ENCODE results near the gene UQCRHL.
"Not testable (repeated sequence)": the region's sequence is repeated elsewhere in the genome, so short reads cannot be mapped to it uniquely, and the experiment has no call there.

Gene UQCRHL

DNA sequence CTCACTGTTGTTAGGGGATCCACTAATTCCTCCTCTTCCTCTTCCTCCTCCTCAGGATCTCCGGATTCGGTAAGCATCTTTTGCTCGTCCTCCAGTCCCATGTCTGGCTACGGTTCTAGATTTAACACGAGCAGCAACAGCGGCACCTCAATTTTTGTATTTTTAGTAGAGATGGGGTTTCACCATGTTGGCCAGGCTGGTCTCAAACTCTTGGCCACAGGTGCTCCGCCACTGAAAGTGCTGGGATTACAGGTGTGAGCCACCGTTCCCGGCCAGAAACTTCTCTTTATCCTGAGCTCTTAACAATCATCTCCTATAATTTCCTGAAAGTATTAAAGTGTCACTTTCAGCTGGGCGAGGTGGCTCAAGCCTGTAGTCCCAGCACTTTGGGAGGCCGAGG is at the start of gene UQCRHL:
TSS of gene UQCRHL (minus strand) at position 101 of the 400 bp plus-strand sequence. CDS start at position 101, 0 bp downstream.
- DNase-seq = not testable (repeated sequence)

DNA sequence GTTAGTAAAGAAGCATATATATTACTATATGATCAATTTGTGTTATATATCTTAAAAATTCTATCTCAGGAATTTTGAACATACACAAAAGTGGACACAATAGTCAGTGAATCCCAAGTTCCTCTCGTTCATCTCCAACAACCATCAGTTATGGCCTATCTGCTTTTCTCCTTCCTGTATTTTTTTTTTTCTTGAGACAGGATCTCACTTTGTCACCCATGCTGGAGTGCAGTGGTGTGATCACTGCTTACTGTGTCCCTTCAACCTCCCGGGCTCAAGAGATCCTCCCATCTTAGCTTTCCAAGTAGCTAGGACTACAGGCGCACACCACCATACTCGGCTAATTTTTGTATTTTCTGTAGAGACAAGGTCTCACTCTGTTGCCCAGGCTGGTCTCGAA is 49.4 kb upstream of the UQCRHL start:
- DNase-seq = no peak

DNA sequence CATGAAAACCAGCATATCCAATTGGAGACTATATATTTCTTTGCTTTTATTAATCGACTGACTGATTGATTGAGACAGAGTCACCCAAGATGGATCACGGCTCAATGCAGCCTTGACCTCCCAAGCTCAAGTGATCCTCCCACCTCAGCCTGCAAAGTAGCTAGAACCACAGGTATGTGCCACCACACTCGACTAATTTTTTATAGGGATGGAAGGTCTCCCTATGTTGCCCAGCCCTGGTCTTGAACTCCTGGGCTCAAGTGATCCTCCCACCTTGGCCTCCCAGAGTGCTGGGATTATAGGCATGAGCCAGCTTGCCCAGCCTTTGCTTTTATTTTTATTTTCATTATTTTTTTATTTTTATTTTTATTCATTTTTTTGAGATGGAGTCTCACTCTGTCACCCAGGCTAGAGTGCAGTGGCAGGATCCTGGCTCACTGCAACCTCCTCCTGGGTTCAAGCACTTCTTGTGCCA is 45.4 kb upstream of the UQCRHL start:
- no peak for DNase-seq

DNA sequence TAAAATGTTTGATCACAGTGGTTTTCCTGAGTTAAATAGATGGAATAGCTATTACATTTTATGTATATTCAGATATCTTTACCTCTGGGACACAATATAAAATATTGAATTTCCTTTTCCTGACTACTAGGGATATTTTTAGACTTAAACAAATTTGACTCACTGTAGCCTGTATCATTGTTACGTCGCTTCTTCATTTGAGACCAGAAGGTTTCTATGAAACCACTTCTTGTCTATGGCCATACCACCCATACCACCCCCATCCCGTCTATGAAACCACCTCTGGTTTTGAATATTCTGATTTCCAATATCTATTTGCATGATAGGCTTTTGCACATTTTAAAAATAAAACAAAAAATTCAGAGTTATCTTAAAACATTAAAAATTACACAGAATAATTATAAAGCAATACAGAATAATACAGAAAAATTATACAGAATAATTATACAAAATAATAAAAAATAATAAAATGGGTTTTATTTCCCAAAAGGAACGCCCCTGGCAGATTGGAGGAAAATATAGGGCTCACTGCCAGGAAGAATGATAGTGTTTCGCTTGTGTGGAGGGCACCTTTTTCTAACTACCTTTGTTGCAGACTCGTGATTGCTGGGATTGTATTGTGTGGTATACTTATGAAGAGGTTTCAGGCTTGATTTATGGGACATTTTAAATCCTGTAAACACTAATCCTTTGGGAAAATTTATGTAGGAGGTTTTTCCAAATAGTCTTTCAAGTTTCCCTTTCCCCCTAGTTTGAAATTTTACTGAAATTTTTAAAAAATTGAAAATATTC is 44.8 kb upstream of the UQCRHL start:
- no peak for DNase-seq

DNA sequence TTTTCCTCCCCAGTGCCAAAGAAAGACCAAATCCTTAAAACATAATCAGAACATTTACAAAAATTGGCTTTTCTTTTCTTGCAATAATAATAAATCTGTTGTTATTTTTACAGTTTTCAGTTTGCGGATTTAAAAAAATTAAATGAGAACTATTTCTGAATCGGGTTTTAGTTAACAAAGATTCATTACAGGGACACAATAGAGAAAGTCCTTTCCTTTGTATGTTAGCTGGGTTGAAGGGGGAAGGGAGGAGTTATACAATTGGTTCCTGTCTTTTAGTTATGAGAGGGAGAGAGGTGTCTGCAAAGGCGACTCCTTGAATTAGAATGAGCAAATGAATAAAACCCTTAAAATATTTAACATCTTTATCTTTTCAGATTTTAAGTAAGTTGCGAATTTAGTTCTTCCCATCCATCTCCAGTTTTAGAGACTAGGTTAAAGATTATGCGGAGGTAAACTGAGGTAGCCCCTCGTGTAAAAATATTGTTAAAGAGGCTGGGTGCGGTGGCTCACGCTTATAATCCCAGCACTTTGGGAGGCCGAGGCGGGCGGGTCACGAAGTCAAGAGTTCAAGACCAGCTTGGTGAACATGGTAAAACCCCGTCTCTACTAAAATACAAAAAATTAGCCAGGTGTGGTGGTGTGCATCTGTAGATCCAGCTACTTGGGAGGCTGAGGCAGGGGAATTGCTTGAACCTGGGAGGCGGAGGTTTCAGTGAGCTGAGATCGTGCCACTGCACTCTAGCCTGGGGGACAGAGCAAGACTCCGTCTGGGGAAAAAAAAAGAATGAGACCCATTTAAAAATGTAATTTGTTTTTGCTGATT is 44.0 kb upstream of the UQCRHL start:
- DNase-seq = peak in 1 of 51 donors; percentile 54

DNA sequence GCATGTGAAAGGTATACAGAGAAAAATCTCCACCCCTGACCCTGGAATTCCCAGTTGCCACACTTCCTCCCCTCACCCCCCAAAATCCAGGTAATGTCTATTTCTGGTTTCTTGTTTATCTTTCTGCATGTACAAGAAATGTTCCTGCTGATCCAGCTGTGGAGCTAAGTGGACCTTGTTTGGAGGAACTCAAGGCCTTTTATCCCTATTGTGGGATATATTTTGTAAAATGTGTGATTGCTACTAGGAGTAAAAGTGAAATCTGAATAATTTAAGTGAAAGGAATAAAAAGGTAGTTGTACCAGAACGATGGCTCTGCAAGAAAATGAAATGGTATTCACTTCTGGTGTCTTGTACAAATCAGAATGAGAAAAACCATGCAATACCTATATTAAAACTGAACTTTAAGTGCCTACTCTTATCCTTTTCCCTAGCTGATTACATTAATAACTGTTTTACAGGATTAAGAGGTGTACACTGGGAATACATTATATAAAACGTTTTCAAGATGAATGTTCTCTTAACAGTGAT is 43.1 kb upstream of the UQCRHL start:
- peak in 1 of 51 donors; percentile 36 for DNase-seq

DNA sequence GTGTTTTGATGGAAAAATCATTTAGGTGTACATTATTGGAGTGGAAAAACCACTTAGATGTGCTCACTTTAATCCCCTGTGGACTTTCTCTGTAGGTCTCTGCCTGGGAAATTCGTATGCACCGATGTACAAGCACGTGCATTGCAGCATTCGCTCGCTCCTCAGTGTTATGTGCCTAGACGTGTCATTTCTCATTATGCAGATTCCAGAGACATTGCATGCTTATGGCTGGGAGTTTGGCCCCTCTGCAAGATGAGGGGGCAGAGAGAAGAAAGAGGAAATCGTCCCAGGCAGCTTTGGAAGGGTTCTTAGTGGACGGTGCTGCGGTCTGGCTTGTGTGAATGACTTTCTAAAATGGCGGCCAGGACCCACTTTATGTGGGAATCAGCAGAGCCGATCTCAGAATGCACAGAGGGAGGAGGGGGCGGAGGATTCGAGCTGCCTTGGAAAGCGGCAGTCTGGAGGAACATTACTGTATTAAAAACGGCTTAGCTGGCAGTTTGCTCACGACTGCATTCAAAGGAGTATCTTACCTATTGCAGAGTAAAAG is 42.4 kb upstream of the UQCRHL start:
- peak in 36 of 51 donors; percentile 10 to 88 (median 41) for DNase-seq

DNA sequence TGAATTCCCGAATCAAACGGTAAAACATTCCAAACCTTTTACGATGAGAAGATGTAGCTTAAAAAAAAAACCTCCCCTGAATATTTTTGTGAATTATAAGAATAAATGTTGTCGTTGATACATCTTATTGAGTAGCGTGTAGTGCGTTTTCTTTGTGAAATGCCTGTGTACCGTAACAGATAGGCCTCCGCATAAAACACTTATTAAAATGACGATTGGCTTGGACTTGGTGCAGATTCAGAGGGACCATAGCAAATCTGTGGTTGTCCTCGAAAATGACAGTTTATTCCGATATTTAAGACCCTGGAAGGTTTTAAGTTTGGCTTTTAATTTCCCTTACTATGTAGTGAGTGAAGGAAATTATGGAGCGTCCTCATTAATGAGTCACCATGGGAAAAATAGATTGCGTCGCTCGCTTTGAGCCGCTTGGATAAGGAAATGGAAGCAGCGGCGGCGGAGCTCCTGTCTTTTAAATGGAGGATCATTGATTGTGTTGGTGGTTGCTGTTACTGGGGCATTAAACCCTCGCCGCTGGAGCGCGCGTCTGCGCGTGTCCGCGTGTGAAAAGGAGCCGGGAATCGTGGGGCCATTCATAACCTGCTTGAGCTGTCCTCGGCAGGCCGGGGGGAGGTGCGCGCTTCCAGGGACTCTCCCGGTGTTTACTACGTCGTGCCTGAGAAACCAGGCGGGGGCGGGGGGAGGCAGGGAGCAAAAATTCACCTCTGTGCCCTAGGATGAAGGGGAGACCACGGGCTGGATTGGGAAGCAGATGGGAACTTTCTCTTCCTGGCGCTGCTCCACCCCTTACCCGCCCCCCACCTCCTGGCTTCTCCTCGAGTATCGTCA is 41.7 kb upstream of the UQCRHL start:
- DNase-seq = peak; percentile 30 to 93 (median 80)

DNA sequence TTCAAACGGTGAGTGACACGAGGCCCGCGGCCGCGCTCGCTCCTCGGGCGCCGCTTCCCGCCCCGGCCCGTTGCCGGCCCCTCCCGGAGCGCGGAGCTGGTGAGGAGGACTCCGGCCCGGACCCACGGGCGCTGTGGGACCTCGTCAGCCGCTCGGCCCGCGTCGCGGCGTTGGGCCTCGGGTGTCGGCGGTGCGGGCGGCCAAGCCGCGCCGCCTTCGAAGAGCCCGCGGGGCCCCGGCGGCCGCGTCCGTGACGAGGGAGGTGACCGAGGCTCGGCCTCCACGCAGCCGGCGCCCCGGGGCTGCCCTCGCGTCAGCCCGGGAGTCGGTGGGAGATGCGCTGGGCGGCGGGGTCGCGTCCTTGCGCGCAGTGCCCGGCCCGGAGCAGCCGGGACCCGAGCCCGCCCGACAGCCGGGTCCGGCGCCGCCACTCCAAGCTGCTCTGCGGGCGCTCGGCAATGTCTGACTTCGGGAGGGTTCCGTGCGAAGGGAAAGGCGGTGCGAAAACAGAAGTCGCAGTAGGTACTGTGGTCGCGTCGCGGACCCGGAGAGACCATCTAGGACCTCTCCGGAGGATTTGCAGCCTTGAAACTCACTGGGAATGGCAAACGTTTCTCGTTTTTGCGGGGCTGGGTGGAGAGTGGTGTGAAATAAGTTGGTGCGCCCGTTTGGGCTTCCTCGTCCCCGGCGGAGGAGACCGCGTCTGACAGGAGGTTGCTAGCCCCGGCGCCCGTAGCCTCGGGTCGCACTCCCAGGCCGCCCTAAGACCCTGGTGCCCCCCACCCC is 40.9 kb upstream of the UQCRHL start:
- peak in 20 of 51 donors; percentile 5 to 74 (median 42) for DNase-seq

DNA sequence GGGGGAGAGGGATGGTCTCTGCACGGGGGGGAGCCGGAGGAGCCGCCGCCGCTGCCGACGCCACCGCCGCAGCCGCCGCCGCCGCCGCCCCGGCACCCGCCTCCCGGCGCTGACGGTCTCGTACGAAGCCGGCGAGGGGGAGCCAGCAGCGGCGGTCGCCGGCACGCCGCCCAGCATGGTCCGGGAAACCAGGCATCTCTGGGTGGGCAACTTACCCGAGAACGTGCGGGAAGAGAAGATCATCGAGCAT is 40.4 kb upstream of the UQCRHL start:
- DNase-seq = peak in 1 of 51 donors; percentile 60

DNA sequence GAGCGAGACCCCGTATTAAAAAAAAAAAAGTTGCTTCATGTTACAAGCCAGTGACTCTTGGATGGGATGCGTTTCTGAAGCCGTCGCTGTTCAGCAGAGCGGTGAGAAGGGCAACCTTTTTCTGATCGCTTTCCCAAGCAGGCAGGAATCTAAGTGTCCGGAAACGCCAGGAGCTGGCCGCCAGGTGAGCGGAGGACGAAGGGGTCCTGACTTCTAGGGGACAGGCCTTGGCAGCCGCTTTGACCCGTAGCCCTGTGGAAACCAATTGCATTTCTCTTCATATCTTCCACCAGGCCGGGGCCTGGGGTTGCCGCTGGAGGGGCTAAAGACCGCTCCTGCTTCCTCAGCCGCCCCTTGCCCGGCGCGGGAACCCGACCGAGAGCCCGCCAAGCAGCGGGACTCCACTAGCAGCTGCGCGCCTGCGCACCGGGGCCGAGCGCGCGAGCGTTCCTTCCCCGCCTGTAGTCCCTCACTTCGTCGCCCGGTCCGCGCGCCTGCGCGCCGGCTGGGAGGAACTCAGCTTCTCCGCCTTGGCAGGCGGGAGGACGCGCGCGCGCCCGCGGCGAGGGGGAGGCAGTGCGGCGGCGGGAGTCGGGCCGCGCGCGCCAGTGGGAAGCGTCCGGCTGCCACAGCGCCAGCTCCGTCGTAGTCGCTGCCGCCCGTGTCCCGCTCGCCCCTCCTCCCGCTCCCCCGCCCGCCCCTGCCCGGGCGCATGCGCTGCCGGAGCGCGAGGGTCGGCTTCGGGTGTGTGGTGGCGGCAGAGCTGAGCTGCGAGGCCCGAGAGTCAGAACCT is 39.8 kb upstream of the UQCRHL start, which contains the start of gene SPEN:
TSS of gene SPEN (plus strand) at position 608 of the 793 bp plus-strand sequence. CDS start 361 bp downstream, outside the sequence.
- DNase-seq = peak; percentile 80 to 100 (median 96)

DNA sequence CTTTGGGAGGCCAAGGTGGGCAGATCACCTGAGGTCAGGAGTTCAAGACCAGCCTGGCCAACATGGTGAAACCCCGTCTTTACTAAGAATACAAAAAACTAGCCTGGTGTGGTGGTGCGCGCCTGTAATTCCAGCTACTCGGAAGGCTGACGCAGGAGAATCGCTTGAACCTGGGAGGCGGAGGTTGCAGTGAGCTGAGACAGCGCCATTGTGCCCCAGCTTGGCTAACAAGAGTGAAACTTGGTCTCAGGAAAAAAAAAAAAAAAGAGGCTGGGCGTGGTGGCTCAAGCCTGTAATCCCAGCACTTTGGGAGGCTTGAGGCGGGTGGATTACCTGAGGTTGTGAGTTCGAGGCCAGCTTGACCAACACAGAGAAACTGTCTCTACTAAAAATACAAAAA is 38.6 kb upstream of the UQCRHL start:
- not testable (repeated sequence) for DNase-seq

DNA sequence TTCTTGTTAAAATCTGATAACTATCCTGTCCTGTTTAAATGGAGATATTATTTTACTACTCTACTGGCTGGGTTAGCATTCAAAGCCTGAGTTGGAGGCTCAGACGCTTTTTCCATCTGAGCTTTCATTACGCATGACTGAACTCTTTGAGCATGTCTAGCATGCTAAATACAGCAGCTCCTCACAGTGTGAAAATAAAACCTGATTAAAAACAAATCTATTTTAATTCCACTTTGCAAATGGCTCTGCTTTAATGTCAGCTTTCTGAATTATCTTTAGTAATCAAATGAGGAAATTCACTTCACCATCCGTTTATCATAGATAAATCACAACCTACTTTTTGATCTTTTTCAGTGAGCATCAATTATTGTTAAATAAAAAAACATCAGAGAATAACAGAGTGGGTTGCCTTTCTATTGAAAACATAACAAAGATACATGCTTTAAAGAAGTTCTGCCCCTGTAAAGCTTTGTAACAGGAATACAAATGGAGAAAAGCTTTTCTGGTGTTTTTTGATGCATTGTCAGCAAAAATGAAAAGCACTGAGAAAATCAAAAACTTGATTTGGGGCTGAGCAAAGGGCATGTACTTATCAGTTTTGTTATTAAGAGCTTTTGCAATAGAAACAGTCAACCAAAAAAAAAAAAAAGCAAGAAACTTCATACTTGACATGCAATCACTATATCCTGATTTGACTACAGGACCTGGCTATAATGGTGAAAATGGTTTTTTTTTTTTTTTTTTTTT is 36.5 kb upstream of the UQCRHL start:
- DNase-seq = peak in 13 of 51 donors; percentile 3 to 59 (median 18)

DNA sequence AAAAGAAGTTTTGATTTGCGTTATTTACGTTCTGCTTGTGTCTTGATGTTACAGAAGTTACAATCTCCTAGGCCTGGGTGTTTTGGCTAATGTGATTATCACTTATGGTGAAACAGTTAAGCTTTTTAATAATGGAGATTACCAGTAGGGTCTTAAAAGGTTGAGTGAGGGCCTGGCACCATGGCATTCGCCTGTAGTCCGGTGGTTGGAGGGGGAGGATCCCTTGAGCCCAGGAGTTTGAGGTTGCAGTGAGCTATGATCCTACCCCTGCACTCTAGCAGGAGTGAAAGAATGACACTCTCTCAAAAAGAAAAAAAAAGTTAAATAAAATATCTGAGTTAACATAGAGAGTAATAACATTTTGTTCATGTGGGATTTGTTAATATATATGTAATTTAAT is 31.3 kb upstream of the UQCRHL start:
- DNase-seq = no peak

DNA sequence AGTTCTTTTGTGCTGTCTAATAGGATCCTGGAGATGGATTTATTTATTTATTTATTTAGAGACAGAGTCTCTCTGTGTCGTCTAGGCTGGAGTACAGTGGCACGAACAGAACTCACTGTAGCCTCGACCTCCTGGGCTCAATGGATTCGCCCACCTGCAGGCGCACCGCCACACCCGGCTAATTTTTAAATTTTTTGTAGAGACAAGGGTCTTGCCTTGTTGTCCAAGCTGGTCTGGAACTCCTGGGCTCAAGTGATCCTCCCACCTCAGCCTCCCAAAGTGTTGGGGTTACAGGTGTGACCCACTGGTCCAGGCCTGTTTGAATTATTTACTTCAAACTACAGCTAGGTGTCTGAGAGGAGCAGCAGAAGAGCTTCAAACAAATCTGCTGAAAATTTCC is 30.5 kb upstream of the UQCRHL start:
- no peak for DNase-seq

DNA sequence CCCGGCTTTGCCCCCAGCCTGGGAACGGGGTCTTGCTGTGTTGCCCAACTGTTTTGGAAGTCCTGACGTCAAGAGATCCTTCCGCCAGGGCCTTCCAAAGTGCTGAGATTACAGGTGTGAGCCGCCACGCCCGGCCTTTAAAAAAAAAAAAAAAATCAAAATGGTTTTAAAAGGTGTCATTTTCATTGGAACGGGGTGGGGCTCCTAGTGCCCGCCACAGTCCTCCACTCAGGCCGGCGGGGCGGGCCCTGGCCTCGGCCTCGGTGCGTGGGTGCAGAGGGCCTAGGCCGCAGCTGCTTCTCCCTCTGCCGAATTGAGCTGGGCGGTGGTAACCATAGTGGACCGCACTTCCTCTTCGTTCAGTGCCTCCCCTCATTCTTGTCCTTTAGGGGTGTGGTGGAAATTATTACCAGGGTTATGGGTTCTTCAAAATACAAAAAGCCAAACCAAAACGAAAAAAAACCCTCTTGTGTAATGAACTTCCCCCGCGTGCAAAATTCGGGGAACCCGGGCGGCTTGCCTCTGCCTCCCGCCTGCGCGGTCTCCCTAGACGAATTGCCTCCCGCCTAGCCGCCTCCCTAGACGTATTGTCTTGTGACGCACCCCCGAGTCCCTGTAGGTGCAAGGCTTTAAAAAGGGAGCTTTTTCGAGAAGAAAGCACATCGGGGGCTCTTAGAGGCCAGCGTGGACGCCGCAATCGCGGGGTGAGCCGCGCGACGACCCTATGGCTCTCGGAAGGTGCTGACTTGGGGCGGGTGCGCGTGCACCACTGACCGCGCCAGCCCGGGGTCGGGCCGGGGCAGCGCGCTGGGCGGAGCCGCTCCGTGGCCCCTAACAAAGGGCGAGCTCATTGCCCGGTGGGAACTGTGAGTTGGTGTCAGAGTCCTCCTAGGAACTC is 29.6 kb upstream of the UQCRHL start:
- DNase-seq = peak in 8 of 51 donors; percentile 3 to 34 (median 22)

DNA sequence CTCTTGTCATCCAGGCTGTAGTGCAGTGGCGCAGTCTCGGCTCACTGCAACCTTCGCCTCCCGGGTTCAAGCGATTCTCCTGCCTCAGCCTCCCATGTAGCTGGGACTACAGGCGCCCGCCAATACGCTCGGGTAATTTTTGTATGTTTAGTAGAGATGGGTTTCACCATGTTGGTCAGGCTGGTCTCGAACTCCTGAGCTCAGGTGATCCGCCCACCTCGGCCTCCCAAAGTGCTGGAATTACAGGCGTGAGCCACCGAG is 29.0 kb upstream of the UQCRHL start:
- not testable (repeated sequence) for DNase-seq
